Measurements from ENCODE around the gene THTPA. TPM values are rescaled to one million over a fixed set of nuclear protein-coding genes. Genes with fewer than 3 reads are reported as not detected.
A peak's percentile ranks its signal among the peaks of the same experiment; 100 is the strongest.

THTPA gene
- total RNA-seq, 1 experiment from 2014 or later, result 12.3 TPM

- Histone ChIP-seq H3K36me3 (ENCODE audit: insufficient read depth, low read length, poor library complexity, severe bottlenecking) (no peaks in the 10 kb centered on the region), H3K9me3 (ENCODE audit: low read depth, low read length, poor library complexity, severe bottlenecking) (no peaks in the 10 kb centered on the region), H3K27ac (ENCODE audit: low read depth, low read length, poor library complexity, severe bottlenecking) (no peak overlapping the region), H3K4me1 (ENCODE audit: insufficient read depth, low read length, poor library complexity, severe bottlenecking) (peaks cover 14% of the 10 kb centered on the region), H3K27me3 (replicated peaks; ENCODE audit: insufficient read depth, low read depth, low read length, poor library complexity) (no peaks in the 10 kb centered on the region), H3K4me3 (ENCODE audit: low read depth, low read length, poor library complexity, severe bottlenecking) (no peak overlapping the region)
- no peak for DNase-seq (ENCODE audit: low spot score)
- BruUV-seq (replicated peaks), result no TSS peak
- ChIA-PET POLR2A (ENCODE audit: low non-redundant PET) (no interaction called here), CTCF (interaction anchor here (1.1 kb wide), 1 partner anchor 65 kb away, joined by 3 read pairs; no protein-coding TSS in a partner anchor)
- TF ChIP-seq EZH2 (IDR thresholded peaks at IDR 0.05; ENCODE audit: borderline replicate concordance, low read depth, low read length, poor library complexity, severe bottlenecking), result no peak
- no peak for TF ChIP-seq CTCF (conservative IDR thresholded peaks at IDR 0.05; ENCODE audit: low read depth, low read length)
- intact Hi-C loops (cut with micrococcal nuclease; ENCODE audit: unreplicated experiment), result no loop called here
These were observed 12.7 kb upstream of the THTPA start for GRCh38 chr14:23543403-23543802.

GRCh38 chr14:23544511-23545447 is 11.3 kb upstream of the THTPA start:
- Histone ChIP-seq H3K4me3 (ENCODE audit: low read depth, low read length, poor library complexity, severe bottlenecking) (no peak overlapping the region), H3K9me3 (ENCODE audit: low read depth, low read length, poor library complexity, severe bottlenecking) (no peaks in the 10 kb centered on the region), H3K36me3 (ENCODE audit: insufficient read depth, low read length, poor library complexity, severe bottlenecking) (no peaks in the 10 kb centered on the region), H3K27ac (ENCODE audit: low read depth, low read length, poor library complexity, severe bottlenecking) (no peak overlapping the region), H3K4me1 (ENCODE audit: insufficient read depth, low read length, poor library complexity, severe bottlenecking) (peaks cover under 1% of the 10 kb centered on the region), H3K27me3 (replicated peaks; ENCODE audit: insufficient read depth, low read depth, low read length, poor library complexity) (no peaks in the 10 kb centered on the region)
- intact Hi-C loops (cut with micrococcal nuclease; ENCODE audit: unreplicated experiment), result no loop called here
- no TSS peak for BruUV-seq (replicated peaks)
- TF ChIP-seq EZH2 (IDR thresholded peaks at IDR 0.05; ENCODE audit: borderline replicate concordance, low read depth, low read length, poor library complexity, severe bottlenecking) (no peak), CTCF (conservative IDR thresholded peaks at IDR 0.05; ENCODE audit: low read depth, low read length) (no peak)
- CTCF ChIA-PET, result no interaction called here
- DNase-seq (ENCODE audit: low spot score), result peak; percentile 55
- POLR2A ChIA-PET (ENCODE audit: low non-redundant PET), result no interaction called here

- no peaks in the 10 kb centered on the region for H3K9me3 ChIP-seq (ENCODE audit: low read depth, low read length, poor library complexity, severe bottlenecking)
- H3K27ac ChIP-seq (ENCODE audit: low read depth, low read length, poor library complexity, severe bottlenecking), result no peak overlapping the region
- DNase-seq (ENCODE audit: low spot score), result no peak
- no peaks in the 10 kb centered on the region for H3K27me3 ChIP-seq (replicated peaks; ENCODE audit: insufficient read depth, low read depth, low read length, poor library complexity)
- BruUV-seq (replicated peaks), result no TSS peak
- TF ChIP-seq CTCF (conservative IDR thresholded peaks at IDR 0.05; ENCODE audit: low read depth, low read length), result no peak
- TF ChIP-seq EZH2 (IDR thresholded peaks at IDR 0.05; ENCODE audit: borderline replicate concordance, low read depth, low read length, poor library complexity, severe bottlenecking), result no peak
- H3K4me1 ChIP-seq (ENCODE audit: insufficient read depth, low read length, poor library complexity, severe bottlenecking), result peaks cover 5% of the 10 kb centered on the region
- ChIA-PET POLR2A (ENCODE audit: low non-redundant PET) (no interaction called here), CTCF (no interaction called here)
- intact Hi-C loops (cut with micrococcal nuclease; ENCODE audit: unreplicated experiment), result no loop called here
- no peaks in the 10 kb centered on the region for H3K36me3 ChIP-seq (ENCODE audit: insufficient read depth, low read length, poor library complexity, severe bottlenecking)
- H3K4me3 ChIP-seq (ENCODE audit: low read depth, low read length, poor library complexity, severe bottlenecking), result no peak overlapping the region
These were observed 10.2 kb upstream of the THTPA start for GRCh38 chr14:23545740-23546365.
